Measurements from ENCODE around the gene ADAM30.

Gene ADAM30

DNA sequence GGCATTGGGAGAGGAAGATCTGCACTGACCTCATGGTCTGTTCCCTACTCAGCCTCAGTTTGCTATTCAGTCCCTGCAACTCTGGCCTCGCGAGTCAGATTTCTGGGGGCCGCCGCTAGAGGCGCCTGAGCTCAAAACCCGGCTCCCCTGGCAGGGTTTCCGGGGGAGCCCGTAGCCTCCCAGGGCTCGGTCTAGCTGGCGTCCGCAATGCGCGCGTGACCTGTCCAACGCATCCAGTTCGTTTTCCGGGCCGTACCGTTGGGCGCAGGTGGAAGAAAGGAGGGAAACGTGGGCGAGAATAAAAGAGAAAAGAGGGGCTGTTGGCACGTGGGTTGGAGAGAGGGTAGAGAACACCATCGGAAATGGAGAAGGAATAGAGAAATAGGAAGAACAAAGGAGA is at the start of gene ADAM30:
TSS of gene ADAM30 (minus strand) at position 213 of the 400 bp plus-strand sequence. CDS start at position 34, 179 bp downstream.
- H3K27ac Mint-ChIP-seq, result no peak within 1 kb of the TSS
- H3K9me3 Mint-ChIP-seq, result no peaks in the 10 kb centered on the region
- H3K4me3 Mint-ChIP-seq, result no peak within 1 kb of the TSS
- H3K27me3 Mint-ChIP-seq, result peaks cover 16% of the 10 kb centered on the region
- no peaks in the 10 kb centered on the region for H3K36me3 Mint-ChIP-seq (ENCODE audit: low read depth)
- peaks cover 10% of the 10 kb centered on the region for H3K4me1 Mint-ChIP-seq (ENCODE audit: low read depth)

DNA sequence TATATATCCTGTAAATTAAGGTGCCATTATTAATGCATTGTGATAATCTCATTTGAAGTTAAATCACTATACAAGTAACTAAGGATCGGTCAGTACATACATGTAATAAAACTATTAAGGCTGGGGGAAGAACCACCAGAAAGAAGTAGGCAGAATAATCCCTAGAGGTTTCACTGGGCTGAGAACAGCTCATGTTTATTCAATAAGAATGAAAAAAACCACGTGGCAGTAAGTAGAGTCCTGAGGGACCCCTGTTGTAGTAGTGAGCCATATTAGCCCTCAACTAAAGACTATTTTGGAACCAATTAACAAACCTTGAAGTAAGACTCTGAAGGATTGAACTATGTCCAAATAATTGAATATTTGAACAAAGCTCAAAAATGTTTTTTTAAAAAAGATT is 46.9 kb upstream of the ADAM30 start:
- Mint-ChIP-seq H3K27ac (no peak overlapping the region), H3K36me3 (ENCODE audit: low read depth) (peaks cover 37% of the 10 kb centered on the region), H3K4me3 (no peak overlapping the region), H3K27me3 (no peaks in the 10 kb centered on the region), H3K9me3 (no peaks in the 10 kb centered on the region), H3K4me1 (ENCODE audit: low read depth) (peaks cover 3% of the 10 kb centered on the region)

DNA sequence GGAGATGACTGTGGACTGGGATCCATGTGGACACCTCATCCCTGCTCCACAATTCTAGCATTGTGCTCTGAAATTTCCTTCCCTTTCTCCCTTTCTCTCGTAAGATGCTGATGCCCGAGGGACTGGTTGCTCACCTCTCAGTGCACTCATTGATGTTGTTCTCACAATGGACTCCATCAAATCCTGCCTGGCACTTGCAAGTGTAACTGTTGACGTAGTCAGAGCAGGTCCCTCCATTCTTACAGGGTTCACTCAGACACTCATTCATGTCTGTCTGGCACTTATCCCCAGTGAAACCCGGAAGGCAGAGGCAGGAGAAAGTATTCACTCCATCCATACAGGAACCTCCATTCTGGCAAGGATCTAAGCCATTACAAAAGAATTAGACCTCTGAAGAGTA is 45.1 kb upstream of the ADAM30 start:
- Mint-ChIP-seq H3K27ac (no peak overlapping the region), H3K9me3 (no peaks in the 10 kb centered on the region), H3K36me3 (ENCODE audit: low read depth) (peaks cover 43% of the 10 kb centered on the region), H3K4me3 (no peak overlapping the region), H3K27me3 (no peaks in the 10 kb centered on the region), H3K4me1 (ENCODE audit: low read depth) (peaks cover 3% of the 10 kb centered on the region)

DNA sequence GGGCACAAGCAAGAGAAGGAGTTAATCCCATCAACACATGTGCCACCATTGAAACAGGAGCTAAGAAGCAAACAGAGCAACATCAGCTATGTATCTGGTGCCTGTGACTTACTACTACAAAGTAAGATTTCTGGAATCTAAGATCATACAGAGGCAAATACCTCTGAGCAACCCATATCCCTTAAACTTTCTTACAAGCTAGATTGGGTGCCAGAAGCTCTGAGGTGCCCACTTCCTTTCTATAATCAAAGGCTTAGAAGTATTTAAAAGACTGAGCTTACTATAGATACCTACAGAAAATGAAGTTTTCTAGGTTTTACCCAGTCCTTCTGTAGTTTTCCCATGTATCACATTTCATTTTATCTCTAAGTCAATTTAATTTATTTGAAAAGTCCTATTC is 44.4 kb upstream of the ADAM30 start:
- Mint-ChIP-seq H3K36me3 (ENCODE audit: low read depth) (peaks cover 50% of the 10 kb centered on the region), H3K4me3 (no peak overlapping the region), H3K9me3 (no peaks in the 10 kb centered on the region), H3K27me3 (no peaks in the 10 kb centered on the region), H3K27ac (no peak overlapping the region), H3K4me1 (ENCODE audit: low read depth) (peaks cover 3% of the 10 kb centered on the region)

DNA sequence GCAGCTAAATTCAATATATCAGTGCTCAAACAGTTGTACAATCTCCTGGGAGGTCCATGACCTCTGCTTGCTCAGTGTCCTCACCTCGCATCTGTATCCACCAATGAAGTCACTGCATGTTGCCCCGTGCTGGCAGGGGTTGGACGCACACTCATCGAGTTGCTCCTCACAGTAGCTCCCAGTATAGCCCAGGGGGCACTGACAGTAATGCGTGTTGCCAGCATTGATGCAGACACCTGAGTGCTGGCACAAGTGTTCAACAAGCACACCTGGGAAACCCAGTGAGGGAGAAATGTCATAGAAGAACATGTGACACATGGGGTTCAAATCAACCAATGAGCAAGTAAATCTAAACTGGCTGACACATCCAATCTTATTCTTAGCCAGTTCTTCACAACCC is 40.9 kb upstream of the ADAM30 start:
- Mint-ChIP-seq H3K36me3 (ENCODE audit: low read depth) (peaks cover 68% of the 10 kb centered on the region), H3K4me1 (ENCODE audit: low read depth) (no peaks in the 10 kb centered on the region), H3K27ac (no peak overlapping the region)

DNA sequence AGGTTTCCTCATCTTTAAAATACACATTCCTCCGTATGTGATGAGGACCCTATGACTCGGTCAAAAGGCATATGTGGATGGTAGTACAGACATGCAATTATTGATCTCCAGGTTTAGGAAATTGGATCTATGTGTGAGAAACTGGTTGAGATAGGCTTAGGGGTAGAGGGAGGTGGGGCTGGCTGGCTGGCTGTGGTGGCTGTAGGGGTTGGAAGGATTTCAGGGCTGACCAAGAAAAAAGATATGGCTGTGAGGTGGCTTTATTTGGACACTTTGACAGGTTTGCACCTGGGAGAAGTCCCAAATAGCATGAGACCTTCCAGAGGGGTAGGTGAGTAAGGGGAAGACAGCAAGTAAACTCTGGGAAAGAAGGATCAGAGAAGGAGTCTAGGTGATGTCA is 39.6 kb upstream of the ADAM30 start:
- Mint-ChIP-seq H3K36me3 (ENCODE audit: low read depth) (peaks cover 65% of the 10 kb centered on the region), H3K27me3 (no peaks in the 10 kb centered on the region), H3K4me1 (ENCODE audit: low read depth) (no peaks in the 10 kb centered on the region), H3K4me3 (no peak overlapping the region), H3K9me3 (peaks cover 6% of the 10 kb centered on the region), H3K27ac (no peak overlapping the region)

More for the DNA sequence above, 40.9 kb upstream of the ADAM30 start:
- Mint-ChIP-seq H3K9me3 (peaks cover 6% of the 10 kb centered on the region), H3K27me3 (no peaks in the 10 kb centered on the region), H3K4me3 (no peak overlapping the region)

DNA sequence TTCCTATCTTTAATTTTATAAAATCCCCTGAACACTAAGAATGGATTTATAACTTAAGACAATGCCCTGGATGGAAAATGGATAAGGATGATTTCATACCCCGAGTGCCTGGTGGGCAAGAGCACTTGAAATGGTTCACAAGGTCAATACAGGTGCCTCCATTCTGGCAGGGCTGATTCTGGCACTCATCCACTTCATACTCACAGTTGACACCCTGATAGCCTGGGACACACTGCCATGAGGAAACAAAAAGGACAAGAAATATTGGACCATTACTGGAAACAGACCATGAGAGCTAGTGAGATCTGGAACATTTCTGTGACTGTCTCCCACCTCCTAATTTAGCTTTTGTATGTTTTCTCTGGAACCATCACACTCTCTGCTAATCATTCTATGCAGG is 39.1 kb upstream of the ADAM30 start:
- peaks cover 65% of the 10 kb centered on the region for H3K36me3 Mint-ChIP-seq (ENCODE audit: low read depth)
- H3K27ac Mint-ChIP-seq, result no peak overlapping the region

DNA sequence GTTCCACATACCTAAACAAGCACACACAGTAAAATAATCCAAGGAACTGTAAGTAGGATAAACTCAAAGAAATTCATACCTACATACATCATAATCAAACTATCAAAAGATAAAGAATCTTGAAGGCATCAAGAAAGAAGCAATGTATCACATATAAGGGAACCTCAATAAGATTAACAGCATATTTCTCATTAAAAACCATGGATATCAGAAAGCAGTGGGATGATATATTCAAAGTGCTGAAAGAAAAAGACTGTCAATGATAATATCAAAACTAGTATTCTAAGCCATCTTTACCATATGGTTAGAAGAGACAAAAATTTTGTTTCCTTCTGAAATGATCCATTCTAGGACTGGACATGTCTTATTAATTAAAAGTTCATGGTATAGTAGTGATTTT is 37.1 kb upstream of the ADAM30 start:
- peaks cover 60% of the 10 kb centered on the region for H3K36me3 Mint-ChIP-seq (ENCODE audit: low read depth)
- H3K4me1 Mint-ChIP-seq (ENCODE audit: low read depth), result no peaks in the 10 kb centered on the region
- H3K9me3 Mint-ChIP-seq, result peaks cover 6% of the 10 kb centered on the region
- H3K27me3 Mint-ChIP-seq, result no peaks in the 10 kb centered on the region
- no peak overlapping the region for H3K27ac Mint-ChIP-seq
- no peak overlapping the region for H3K4me3 Mint-ChIP-seq

More for the DNA sequence above, 39.1 kb upstream of the ADAM30 start:
- H3K9me3 Mint-ChIP-seq, result peaks cover 6% of the 10 kb centered on the region
- no peaks in the 10 kb centered on the region for H3K27me3 Mint-ChIP-seq
- H3K4me3 Mint-ChIP-seq, result no peak overlapping the region
- H3K4me1 Mint-ChIP-seq (ENCODE audit: low read depth), result no peaks in the 10 kb centered on the region

DNA sequence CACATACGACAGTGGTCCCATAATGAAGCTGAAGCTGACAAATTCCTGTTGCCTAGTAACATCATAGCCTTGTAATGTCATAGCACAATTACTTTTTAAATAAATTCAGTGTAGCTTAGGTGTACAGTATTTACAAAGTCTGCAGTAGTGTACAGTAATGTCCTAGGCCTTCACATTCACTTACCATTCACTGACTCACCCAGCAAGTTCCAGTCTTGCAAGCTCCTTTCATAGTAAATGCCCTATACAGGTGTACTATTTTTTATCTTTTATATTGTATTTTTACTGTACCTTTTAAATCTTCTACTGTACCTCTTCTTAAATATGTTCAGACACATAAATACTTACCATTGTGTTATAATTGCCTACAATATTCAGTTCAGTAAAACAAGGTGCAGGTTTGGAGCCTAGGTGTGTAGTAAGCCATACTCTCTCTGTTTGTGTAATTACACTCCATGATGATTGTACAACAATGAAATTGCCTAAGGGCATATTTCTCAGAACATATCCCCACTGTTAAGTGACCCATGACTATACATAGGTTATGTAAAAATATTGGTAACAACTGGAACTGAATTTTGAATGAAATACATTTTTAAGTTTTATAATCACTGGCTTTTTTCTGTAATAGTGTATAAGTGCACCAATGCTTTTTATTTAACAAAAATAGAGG is 33.5 kb upstream of the ADAM30 start:
- Mint-ChIP-seq H3K4me1 (ENCODE audit: low read depth) (no peaks in the 10 kb centered on the region), H3K27ac (no peak overlapping the region), H3K36me3 (ENCODE audit: low read depth) (peaks cover 58% of the 10 kb centered on the region), H3K9me3 (peaks cover 6% of the 10 kb centered on the region), H3K27me3 (no peaks in the 10 kb centered on the region), H3K4me3 (no peak overlapping the region)

DNA sequence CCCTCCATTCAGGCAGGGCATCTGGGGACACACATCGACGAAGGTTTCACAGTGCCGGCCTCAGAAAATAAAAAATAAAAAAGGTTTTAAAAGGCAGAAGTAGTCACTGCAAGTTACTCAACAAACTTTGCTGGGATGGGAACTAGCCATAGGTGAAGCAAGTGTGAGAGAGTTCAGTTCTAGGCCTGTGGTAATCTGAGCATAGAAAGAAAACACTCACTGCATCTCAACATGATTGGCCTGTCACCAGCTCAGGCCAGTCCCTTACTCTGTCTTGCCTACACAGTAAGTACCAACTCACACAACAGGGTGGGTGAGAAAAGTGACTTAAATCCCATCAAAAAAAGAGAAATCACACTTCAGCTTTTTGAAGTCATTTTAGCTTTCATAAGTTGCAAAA is 30.2 kb upstream of the ADAM30 start:
- no peaks in the 10 kb centered on the region for H3K27me3 Mint-ChIP-seq
- no peaks in the 10 kb centered on the region for H3K9me3 Mint-ChIP-seq
- H3K36me3 Mint-ChIP-seq (ENCODE audit: low read depth), result peaks cover 59% of the 10 kb centered on the region
- H3K4me3 Mint-ChIP-seq, result no peak overlapping the region
- H3K4me1 Mint-ChIP-seq (ENCODE audit: low read depth), result no peaks in the 10 kb centered on the region
- no peak overlapping the region for H3K27ac Mint-ChIP-seq

DNA sequence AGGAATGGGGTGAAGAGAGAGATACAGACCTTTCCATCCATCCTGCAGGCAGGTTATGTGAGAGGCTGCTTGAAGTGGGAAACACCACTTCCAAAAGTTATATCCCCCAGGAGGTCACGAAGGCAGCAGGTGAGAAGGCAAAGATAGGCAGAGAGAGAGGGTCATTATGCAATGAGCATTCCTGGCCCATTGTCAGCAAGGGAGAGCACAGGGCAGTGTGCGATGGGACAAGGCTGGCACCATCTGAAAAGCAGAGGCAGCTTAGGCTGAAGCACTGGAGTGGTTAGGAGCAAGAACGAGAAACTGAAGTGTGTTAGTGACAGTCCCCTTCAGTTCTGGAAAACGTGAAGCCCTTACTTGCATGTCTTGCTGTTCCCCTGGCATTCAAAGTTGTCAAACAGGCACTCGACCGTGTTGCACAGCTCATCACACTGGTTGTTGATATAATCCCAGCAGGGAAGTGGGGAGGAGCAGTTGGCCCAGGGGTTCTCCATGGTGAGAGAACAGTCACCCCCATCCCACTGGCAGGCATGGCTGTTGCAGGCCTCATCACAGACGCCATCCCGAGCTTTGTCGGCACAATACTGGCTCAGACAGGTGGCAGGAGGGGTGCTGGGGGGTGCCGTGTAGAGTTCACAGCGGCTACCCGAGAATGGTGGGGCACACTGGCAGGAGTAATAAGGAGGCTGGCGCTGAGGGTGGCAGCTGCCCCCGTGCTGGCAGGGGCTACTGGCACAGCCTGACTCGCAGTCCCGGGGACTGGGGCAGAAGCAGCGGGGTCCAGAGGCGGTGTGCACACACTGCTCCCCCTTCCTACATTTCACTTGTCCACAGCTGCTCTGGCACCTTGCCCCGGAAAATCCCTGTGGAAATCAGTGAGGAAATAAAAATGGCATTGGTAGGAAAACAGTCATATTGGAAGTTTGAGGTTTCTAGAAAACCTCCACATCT is 28.9 kb upstream of the ADAM30 start:
- Mint-ChIP-seq H3K27me3 (no peaks in the 10 kb centered on the region), H3K36me3 (ENCODE audit: low read depth) (peaks cover 66% of the 10 kb centered on the region), H3K4me3 (no peak overlapping the region), H3K9me3 (no peaks in the 10 kb centered on the region), H3K4me1 (ENCODE audit: low read depth) (no peaks in the 10 kb centered on the region), H3K27ac (no peak overlapping the region)

DNA sequence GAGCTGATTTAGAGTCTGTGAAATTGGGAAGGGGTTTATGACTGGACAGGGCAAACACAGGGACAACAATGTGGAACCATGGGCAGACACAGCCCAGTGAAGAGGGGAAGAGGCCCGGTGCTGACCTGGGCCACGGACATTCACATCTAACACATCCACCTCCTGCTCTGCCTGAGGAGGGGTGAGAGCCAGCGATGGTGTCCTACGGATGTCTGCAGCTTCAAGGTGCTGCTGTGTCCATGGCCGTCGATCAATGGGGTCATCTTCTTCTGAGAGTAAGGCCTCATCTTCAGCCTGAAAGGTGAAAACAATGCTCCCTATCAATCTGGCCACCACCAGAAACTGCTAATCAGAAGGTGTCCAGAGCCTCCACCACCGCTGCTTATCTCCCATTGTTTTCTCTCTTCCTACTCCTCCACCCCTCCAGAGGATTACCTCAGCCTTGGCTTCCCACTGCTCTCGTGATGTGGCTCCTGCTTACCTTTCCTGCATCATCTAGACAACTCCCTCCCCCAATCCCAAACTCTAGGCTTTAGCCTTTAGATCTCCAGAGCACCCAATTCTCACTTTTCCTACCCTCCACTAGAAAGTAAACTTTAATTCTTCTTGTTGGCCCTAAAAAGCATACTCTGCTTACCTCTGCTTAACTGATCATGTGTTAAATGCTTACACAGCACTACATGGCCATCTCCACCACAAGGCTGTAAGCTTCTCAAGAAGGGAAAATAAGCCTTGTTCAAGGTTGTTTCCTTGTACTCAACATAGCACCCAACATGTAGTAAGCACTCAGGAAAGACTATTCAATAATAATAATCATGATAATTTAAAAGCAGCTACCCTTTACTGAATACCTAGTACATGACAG is 24.0 kb upstream of the ADAM30 start:
- Mint-ChIP-seq H3K9me3 (no peaks in the 10 kb centered on the region), H3K4me3 (no peak overlapping the region), H3K27ac (peak overlapping the region; percentile 18), H3K27me3 (no peaks in the 10 kb centered on the region), H3K4me1 (ENCODE audit: low read depth) (no peaks in the 10 kb centered on the region), H3K36me3 (ENCODE audit: low read depth) (peaks cover 66% of the 10 kb centered on the region)

DNA sequence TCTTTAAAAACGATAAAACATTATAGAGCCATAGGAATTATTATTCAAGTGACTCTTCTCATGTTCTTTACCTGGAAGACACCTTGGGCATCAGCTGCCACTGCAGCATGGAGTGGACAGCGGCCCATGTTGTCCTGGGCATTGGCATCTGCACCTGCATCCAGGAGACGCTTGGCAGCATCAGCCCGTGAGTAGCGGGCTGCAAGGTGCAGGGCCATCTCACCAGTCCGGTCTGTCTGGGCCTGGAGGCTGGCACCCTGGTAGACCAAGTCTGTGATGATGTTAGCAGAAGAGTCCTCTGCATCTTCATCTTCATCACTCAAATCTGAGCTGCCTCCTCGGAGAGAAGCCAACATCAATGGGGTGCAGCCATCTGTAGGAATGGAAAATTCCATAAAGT is 22.9 kb upstream of the ADAM30 start:
- Mint-ChIP-seq H3K36me3 (ENCODE audit: low read depth) (peaks cover 68% of the 10 kb centered on the region), H3K4me3 (no peak overlapping the region), H3K4me1 (ENCODE audit: low read depth) (no peaks in the 10 kb centered on the region), H3K27ac (no peak overlapping the region), H3K27me3 (no peaks in the 10 kb centered on the region), H3K9me3 (no peaks in the 10 kb centered on the region)

DNA sequence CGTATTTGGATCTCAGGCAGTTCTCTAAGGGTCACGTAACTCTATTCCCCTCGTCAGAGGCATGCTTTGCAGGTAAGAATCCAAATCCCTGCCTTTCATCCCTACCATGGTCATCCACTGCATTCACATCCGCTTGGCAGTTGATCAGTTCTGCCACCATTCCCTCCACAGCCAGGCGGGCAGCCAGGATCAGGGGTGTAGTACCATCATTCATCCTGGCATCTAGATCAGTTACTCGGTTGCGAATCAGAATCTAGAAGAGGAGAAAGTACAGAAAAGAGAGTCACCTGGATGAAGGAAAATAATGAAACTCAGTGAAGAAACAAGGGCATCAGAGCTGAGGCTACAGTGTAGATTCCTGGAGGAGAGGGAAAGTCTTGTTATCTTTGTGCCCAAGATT is 22.0 kb upstream of the ADAM30 start:
- no peaks in the 10 kb centered on the region for H3K9me3 Mint-ChIP-seq
- H3K27ac Mint-ChIP-seq, result no peak overlapping the region
- H3K4me1 Mint-ChIP-seq (ENCODE audit: low read depth), result no peaks in the 10 kb centered on the region
- peaks cover 65% of the 10 kb centered on the region for H3K36me3 Mint-ChIP-seq (ENCODE audit: low read depth)
- H3K4me3 Mint-ChIP-seq, result no peak overlapping the region
- H3K27me3 Mint-ChIP-seq, result no peaks in the 10 kb centered on the region

Measured in stimulated activated naive CD8-positive, alpha-beta T cell treated with anti-CD3 and anti-CD28 coated beads, Interleukin-15, Interleukin-2, amounts not matched to agents 100 ng/mL and 50 ng/mL, for 24 hours (primary cell).